Activated T-helper 1 cell treated with Interleukin-2 at 50 U/mL for 16 hours (primary cell): ENCODE measurements around the gene GNG14.
"Not testable (repeated sequence)": the region's sequence is repeated elsewhere in the genome, so short reads cannot be mapped to it uniquely, and the experiment has no call there.

Source experiments
- DNase-seq: peaks from one replicate; pipeline ENCODE4 v3.0.0-alpha.2; 2020; ENCODE audit warnings: low read depth

The GNG14 gene

GRCh38 chr19:12696366-12697335, 8.9 kb downstream of the GNG14 start, which contains the start of gene FBXW9:
TSS of gene FBXW9 (minus strand) at chr19:12696631. CDS start at chr19:12696581, 50 bp downstream.
- peak; percentile 95 for DNase-seq

GRCh38 chr19:12697425-12697824, 9.6 kb downstream of the GNG14 start:
- DNase-seq, result not testable (repeated sequence)

- no peak for DNase-seq
Measured at GRCh38 chr19:12698138-12698537, 10.3 kb downstream of the GNG14 start.

GRCh38 chr19:12701596-12702282, 13.9 kb downstream of the GNG14 start:
- DNase-seq, result no peak

- no peak for DNase-seq
Measured at GRCh38 chr19:12703046-12703445, 15.2 kb downstream of the GNG14 start.

GRCh38 chr19:12705169-12705568, 17.4 kb downstream of the GNG14 start:
- no peak for DNase-seq

GRCh38 chr19:12705654-12706331, 18.0 kb downstream of the GNG14 start:
- DNase-seq, result no peak

- no peak for DNase-seq
Measured at GRCh38 chr19:12706332-12706718, 18.5 kb downstream of the GNG14 start.

- DNase-seq, result no peak
Measured at GRCh38 chr19:12708641-12709040, 20.8 kb downstream of the GNG14 start.

- no peak for DNase-seq
Measured at GRCh38 chr19:12711187-12711586, 23.4 kb downstream of the GNG14 start.

- DNase-seq, result not testable (repeated sequence)
Measured at GRCh38 chr19:12712077-12712476, 24.3 kb downstream of the GNG14 start.

GRCh38 chr19:12713304-12713703, 25.5 kb downstream of the GNG14 start:
- not testable (repeated sequence) for DNase-seq

GRCh38 chr19:12715102-12715501, 27.3 kb downstream of the GNG14 start:
- no peak for DNase-seq

- DNase-seq, result no peak
Measured at GRCh38 chr19:12715929-12716328, 28.1 kb downstream of the GNG14 start.

- no peak for DNase-seq
Measured at GRCh38 chr19:12720296-12720695, 32.5 kb downstream of the GNG14 start.

- DNase-seq, result no peak
Measured at GRCh38 chr19:12720851-12721655, 33.3 kb downstream of the GNG14 start.

GRCh38 chr19:12721656-12722565, 34.1 kb downstream of the GNG14 start:
- peak; percentile 21 for DNase-seq

- peak; percentile 85 for DNase-seq
Measured at GRCh38 chr19:12722566-12723380, 35.0 kb downstream of the GNG14 start.

GRCh38 chr19:12723381-12723640, 35.5 kb downstream of the GNG14 start:
- no peak for DNase-seq
